Stimulated activated CD4-positive, alpha-beta T cell treated with anti-CD3 and anti-CD28 coated beads, Interleukin-1b, Interleukin-23, amount 100 ng/mL, for 1 hour (primary cell): ENCODE results near the gene H2AZ2.

Experiments
- DNase-seq, 2 donors: peaks; one replicate each; pipeline ENCODE4 v3.0.0-alpha.2; 2020; ENCODE audit warnings: low read depth in 2 of 2

The H2AZ2 gene

DNA sequence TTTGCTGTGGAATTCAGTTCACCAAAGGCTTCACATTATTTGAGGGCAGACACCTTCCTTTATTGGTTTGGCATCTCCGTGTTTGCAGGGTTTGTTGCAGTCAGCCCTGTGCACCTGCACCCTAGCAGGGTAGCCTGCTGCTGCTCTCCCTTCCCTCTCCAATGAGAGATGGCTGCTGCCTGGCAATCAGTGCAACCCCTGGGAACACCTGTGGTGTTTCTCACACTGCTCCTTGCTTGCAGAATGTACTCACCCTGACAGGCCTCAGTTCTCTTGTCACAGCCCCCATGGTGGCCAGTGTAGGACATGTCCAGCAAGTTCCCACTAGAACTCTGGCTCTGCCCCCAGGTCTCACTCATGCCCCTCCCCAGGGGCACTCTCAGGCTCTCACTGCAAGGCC is 63.5 kb downstream of the H2AZ2 start:
- no peak for DNase-seq

- DNase-seq, result no peak
Observed at GRCh38 chr7:44783407-44783806, 64.5 kb downstream of the H2AZ2 start.

DNA sequence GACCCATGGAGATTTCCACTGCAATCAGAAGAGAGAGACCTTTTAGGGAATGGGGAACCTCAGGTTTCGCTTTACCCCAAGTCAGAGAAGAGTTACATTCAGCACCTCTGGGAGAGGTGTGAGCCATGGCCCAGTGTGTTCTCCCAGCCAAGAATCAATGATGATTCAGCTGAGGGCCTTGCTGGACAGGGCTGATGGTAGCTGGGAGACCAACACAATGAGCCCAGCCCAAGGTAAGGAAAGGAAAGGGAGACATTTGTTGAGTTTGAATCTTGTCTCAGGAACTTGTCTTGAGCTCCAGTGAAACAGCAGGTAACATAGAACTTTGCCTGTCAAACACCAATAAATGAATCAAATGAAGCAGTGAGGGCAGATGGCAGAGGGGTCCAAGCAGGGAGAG is 65.4 kb downstream of the H2AZ2 start:
- DNase-seq, result no peak
